ENCODE results near the gene ZDHHC12.

ZDHHC12 gene

GRCh38 chr9:128685636-128686489, 38.1 kb downstream of the ZDHHC12 start:
- peak in 2 of 3 experiments; percentile 20 to 29 for DNase-seq (ENCODE audit: low read depth in 3 of 3)

DNA sequence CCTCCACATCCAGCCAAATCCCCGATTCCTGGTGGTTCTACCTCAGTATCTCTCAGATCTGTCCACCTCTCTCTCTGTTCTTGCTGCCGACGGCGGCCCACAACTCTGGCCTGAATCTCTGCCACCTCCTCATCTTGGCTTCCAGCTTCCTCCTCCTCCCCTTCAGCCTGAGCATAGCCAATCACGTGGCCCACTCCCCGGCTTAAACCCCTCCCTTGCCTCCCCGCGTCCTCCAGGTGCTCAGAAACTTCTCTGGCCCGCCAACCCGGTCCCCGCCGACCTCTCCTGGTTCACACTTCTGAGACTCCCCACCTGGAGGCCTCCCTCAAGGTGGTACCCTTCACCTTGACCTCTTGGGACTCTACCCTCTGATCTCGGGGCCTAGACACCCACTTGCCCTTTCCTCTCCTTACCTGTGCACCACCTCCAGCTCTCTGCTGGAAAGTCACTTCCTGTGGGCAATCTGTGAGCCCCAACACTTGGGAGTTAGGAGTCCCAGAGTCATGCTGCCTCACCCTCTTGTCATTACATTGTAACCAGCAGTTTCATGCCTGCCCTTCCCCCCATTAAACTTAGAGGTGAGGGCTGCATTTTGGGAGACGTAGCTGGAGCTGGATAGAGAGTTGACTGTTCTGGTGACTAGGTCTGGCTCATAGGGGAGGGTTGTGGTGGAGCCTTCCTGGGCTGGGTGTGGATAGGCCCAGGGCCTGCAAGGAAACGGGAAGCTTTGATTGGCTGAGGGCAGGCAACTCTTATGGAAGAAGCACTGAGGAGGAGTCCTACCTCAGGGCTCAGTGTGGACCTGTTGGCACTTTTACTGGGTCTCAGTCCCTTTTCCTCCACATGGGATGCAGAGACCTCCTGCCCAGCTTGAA, 39.4 kb downstream of the ZDHHC12 start:
- DNase-seq (ENCODE audit: low read depth in 3 of 3), result peak in 2 of 3 experiments; percentile 52 to 77

DNA sequence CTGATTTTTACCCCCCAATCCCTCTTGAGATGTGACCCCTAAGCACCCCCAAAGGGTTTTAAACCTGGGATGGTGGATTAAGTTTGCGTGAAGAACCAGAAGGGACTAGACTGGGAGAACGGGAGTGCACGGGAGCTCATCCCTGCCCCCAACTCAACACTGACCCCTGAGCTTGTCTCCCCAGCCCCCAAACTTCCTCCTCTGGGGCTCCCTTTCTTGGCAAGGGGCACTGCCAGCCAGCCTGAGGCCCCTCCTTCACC, 39.9 kb downstream of the ZDHHC12 start:
- DNase-seq (ENCODE audit: low read depth in 3 of 3), result no peak

DNA sequence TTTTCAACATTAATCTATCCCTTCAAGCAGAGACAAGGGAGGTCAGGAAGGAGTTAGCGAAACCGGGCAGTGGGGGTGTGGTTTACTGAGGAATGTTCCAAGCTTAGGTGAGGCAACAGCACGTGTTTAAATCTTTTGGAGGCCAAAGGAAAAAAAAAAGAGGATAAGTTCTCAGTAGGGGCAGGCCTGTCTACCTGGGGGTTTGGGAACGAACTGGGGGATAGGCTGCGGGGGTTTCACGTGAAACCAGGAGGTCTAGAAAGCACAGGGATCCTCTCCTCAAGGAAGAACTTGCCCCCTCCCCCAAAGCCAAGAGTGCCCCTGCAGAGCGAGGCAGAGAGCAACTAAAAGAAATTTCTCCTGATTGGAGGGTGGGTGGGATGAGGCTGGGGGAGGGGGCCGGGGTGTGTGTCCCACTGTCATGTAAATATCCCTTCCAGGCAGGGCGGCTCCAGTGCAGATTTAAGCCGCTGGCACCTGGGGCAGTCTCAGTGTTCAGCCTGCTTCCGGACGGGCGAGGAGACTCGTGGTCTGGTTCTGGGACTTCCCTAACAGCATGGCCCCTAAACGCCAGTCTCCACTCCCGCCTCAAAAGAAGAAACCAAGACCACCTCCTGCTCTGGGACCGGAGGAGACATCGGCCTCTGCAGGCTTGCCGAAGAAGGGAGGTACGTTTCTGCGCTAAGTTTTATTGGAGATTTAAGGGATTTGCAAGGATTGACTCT, 40.4 kb downstream of the ZDHHC12 start:
- DNase-seq (ENCODE audit: low read depth in 3 of 3), result peak in 1 of 3 experiments; percentile 36

DNA sequence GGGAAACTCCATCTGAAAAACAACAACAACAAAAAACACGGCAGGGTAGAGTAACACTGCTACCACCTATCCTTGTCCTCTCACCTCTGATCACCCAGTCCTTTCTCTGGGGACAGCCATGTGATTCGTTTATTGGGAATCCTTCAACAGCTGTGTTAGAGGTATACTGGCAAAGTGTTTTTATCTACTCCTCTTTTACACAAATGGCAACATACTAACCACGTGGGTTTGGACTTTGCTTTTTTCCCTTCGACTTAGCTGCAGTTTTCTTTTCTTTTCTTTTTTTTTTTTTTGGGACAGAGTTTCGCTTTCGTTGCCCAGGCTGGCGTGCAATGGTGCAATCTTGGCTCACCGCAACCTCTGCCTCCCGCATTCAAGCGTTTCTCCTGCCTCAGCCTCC, 46.1 kb downstream of the ZDHHC12 start:
- no peak for DNase-seq (ENCODE audit: low read depth in 3 of 3)

- DNase-seq (ENCODE audit: low read depth in 3 of 3), result no peak
These were observed 48.5 kb downstream of the ZDHHC12 start for GRCh38 chr9:128675382-128675781.
